A673 (cell line): Measurements from ENCODE around the gene MEF2A. TPM values are rescaled to one million over a fixed set of nuclear protein-coding genes. Genes with fewer than 3 reads are reported as not detected.
"Not testable (repeated sequence)": the region's sequence is repeated elsewhere in the genome, so short reads cannot be mapped to it uniquely, and the experiment has no call there.

ENCODE experiments used
- BruUV-seq: library from RNA; stranded (reverse); fragments of 400-500 nt; replicated peaks from 2 replicates; lab custom pipeline; 2021; lab: Mats Ljungman, UMichigan
- CTCF ChIA-PET: fragments of 300-600 bp; sonication (Branson Sonifier 250); formaldehyde crosslinking; loops from one replicate; lab custom pipeline; 2022; ENCODE audit warnings: antibody characterized with exemption; lab: Charles Lee
- POLR2A ChIA-PET: fragments of 300-600 bp; sonication (Branson Sonifier 250); formaldehyde crosslinking; loops from one replicate; lab custom pipeline; 2022; ENCODE audit warnings: antibody characterized with exemption; ENCODE audit not compliant: low non-redundant PET; lab: Charles Lee
- DNase-seq: peaks from one replicate; pipeline ENCODE4 v3.0.0-alpha.2; 2015; ENCODE audit warnings: low spot score
- H3K27ac ChIP-seq: fragments of 200-600 bp; sonication (generic); 2 replicates; pipeline ENCODE4 v1.5.1; 2016; ENCODE audit warnings: mixed run types, low read depth, mild to moderate bottlenecking, mixed read lengths, antibody characterized with exemption, low read length; ENCODE audit not compliant: poor library complexity, severe bottlenecking
- H3K27me3 ChIP-seq: fragments of 200-600 bp; sonication (generic); replicated peaks from 2 replicates; pipeline ENCODE4 v1.6.1; 2017; ENCODE audit warnings: mixed run types, low read depth, mild to moderate bottlenecking, mixed read lengths, antibody characterized with exemption, low read length; ENCODE audit not compliant: insufficient read depth, poor library complexity
- H3K36me3 ChIP-seq: fragments of 200-600 bp; sonication (generic); 2 replicates; pipeline ENCODE4 v1.6.1; 2016; ENCODE audit warnings: mixed run types, mild to moderate bottlenecking, mixed read lengths, antibody characterized with exemption, low read length; ENCODE audit not compliant: insufficient read depth, poor library complexity, severe bottlenecking
- H3K4me1 ChIP-seq: fragments of 200-600 bp; sonication (generic); 2 replicates; pipeline ENCODE4 v1.6.1; 2017; ENCODE audit warnings: mixed run types, mild to moderate bottlenecking, mixed read lengths, antibody characterized with exemption, low read length; ENCODE audit not compliant: insufficient read depth, poor library complexity, severe bottlenecking
- H3K4me3 ChIP-seq: fragments of 200-600 bp; sonication (generic); 2 replicates; pipeline ENCODE4 v1.5.1; 2016; ENCODE audit warnings: low read depth, mixed run types, mild to moderate bottlenecking, mixed read lengths, low read length; ENCODE audit not compliant: poor library complexity, severe bottlenecking
- H3K9me3 ChIP-seq: fragments of 200-600 bp; sonication (generic); 2 replicates; pipeline ENCODE4 v1.6.1; 2016; ENCODE audit warnings: mixed run types, low read depth, mild to moderate bottlenecking, mixed read lengths, antibody characterized with exemption, low read length; ENCODE audit not compliant: poor library complexity, severe bottlenecking
- CTCF ChIP-seq: fragments of 300-800, 200-600 bp; sonication (generic); conservative IDR thresholded peaks from 2 replicates; pipeline ENCODE4 v1.5.1; 2017; ENCODE audit warnings: low read depth, mild to moderate bottlenecking, antibody characterized with exemption, low read length, moderate library complexity, mixed read lengths
- EZH2 ChIP-seq: fragments of 200-600 bp; sonication (generic); IDR thresholded peaks from 2 replicates; pipeline ENCODE4 v1.6.1; 2017; ENCODE audit warnings: borderline replicate concordance, low read depth, mild to moderate bottlenecking, mixed read lengths, antibody characterized with exemption, low read length; ENCODE audit not compliant: poor library complexity, severe bottlenecking
- intact Hi-C: fragments of 100-400 bp; cut with micrococcal nuclease; formaldehyde crosslinking; loops from one replicate; pipeline ENCODE4 v1.10.0; 2022; ENCODE audit not compliant: unreplicated experiment
- total RNA-seq: library from RNA; stranded (reverse); gene quantifications from 2 replicates; pipeline ENCODE4 v1.2.3, GENCODE V29; 2021

Gene MEF2A
- total RNA-seq, 1 experiment from 2014 or later: 26.4 TPM

GRCh38 chr15:99657996-99658395, 92.2 kb downstream of the MEF2A start:
- TF ChIP-seq EZH2: no peak
- no peak for TF ChIP-seq CTCF

GRCh38 chr15:99662903-99663302, 97.1 kb downstream of the MEF2A start:
- Histone ChIP-seq H3K36me3 (no peaks in the 10 kb centered on the region), H3K9me3 (no peaks in the 10 kb centered on the region), H3K4me1 (no peaks in the 10 kb centered on the region), H3K4me3 (no peak overlapping the region), H3K27me3 (no peaks in the 10 kb centered on the region), H3K27ac (no peak overlapping the region)
- DNase-seq: no peak
- intact Hi-C loops: no loop called here
- CTCF ChIA-PET: no interaction called here
- no TSS peak for BruUV-seq
- POLR2A ChIA-PET: no interaction called here
- no peak for TF ChIP-seq EZH2
- no peak for TF ChIP-seq CTCF

More at GRCh38 chr15:99657996-99658395, 92.2 kb downstream of the MEF2A start:
- Histone ChIP-seq H3K4me1 (no peaks in the 10 kb centered on the region), H3K4me3 (no peak overlapping the region), H3K36me3 (no peaks in the 10 kb centered on the region), H3K27me3 (no peaks in the 10 kb centered on the region), H3K27ac (no peak overlapping the region), H3K9me3 (no peaks in the 10 kb centered on the region)
- CTCF ChIA-PET: no interaction called here
- no peak for DNase-seq
- POLR2A ChIA-PET: no interaction called here
- BruUV-seq: no TSS peak
- intact Hi-C loops: no loop called here

- H3K4me1 ChIP-seq, intact Hi-C loops, CTCF ChIA-PET, BruUV-seq, H3K27me3 ChIP-seq, POLR2A ChIA-PET, H3K9me3 ChIP-seq, H3K4me3 ChIP-seq, H3K36me3 ChIP-seq, DNase-seq, H3K27ac ChIP-seq: not testable (repeated sequence)
These were observed 100.3 kb downstream of the MEF2A start for GRCh38 chr15:99666073-99666472.

GRCh38 chr15:99668533-99669182, 102.9 kb downstream of the MEF2A start:
- TF ChIP-seq EZH2 (no peak), CTCF (no peak)
- H3K4me3 ChIP-seq: no peak overlapping the region
- ChIA-PET CTCF (no interaction called here), POLR2A (no interaction called here)
- intact Hi-C loops: no loop called here
- no peaks in the 10 kb centered on the region for H3K36me3 ChIP-seq
- H3K4me1 ChIP-seq: no peaks in the 10 kb centered on the region
- H3K9me3 ChIP-seq: no peaks in the 10 kb centered on the region
- no TSS peak for BruUV-seq
- no peak overlapping the region for H3K27ac ChIP-seq
- DNase-seq: no peak
- H3K27me3 ChIP-seq: no peaks in the 10 kb centered on the region
